Measurements from ENCODE around the gene AKR7A3. TPM values are rescaled to one million over a fixed set of nuclear protein-coding genes. Genes with fewer than 3 reads are reported as not detected.
"Not testable (repeated sequence)": the region's sequence is repeated elsewhere in the genome, so short reads cannot be mapped to it uniquely, and the experiment has no call there.

AKR7A3 gene
- total RNA-seq, 1 experiment from 2014 or later: 1.9 TPM

- no TSS peak for BruUV-seq (replicated peaks)
- Histone ChIP-seq H3K4me3 (ENCODE audit: low read depth, low read length, poor library complexity, severe bottlenecking) (no peak overlapping the region), H3K4me1 (ENCODE audit: insufficient read depth, low read length, poor library complexity, severe bottlenecking) (no peaks in the 10 kb centered on the region), H3K27ac (ENCODE audit: low read depth, low read length, poor library complexity, severe bottlenecking) (no peak overlapping the region), H3K27me3 (replicated peaks; ENCODE audit: insufficient read depth, low read depth, low read length, poor library complexity) (no peaks in the 10 kb centered on the region), H3K9me3 (ENCODE audit: low read depth, low read length, poor library complexity, severe bottlenecking) (no peaks in the 10 kb centered on the region), H3K36me3 (ENCODE audit: insufficient read depth, low read length, poor library complexity, severe bottlenecking) (peaks cover 53% of the 10 kb centered on the region)
- intact Hi-C loops (cut with micrococcal nuclease; ENCODE audit: unreplicated experiment): no loop called here
- TF ChIP-seq EZH2 (IDR thresholded peaks at IDR 0.05; ENCODE audit: borderline replicate concordance, low read depth, low read length, poor library complexity, severe bottlenecking): no peak
- no peak for TF ChIP-seq CTCF (conservative IDR thresholded peaks at IDR 0.05; ENCODE audit: low read depth, low read length)
- DNase-seq (ENCODE audit: low spot score): no peak
- POLR2A ChIA-PET (ENCODE audit: low non-redundant PET): no interaction called here
- CTCF ChIA-PET: no interaction called here
Measured at GRCh38 chr1:19260211-19261138, 28.1 kb downstream of the AKR7A3 start.

- Histone ChIP-seq H3K36me3 (ENCODE audit: insufficient read depth, low read length, poor library complexity, severe bottlenecking) (peaks cover 65% of the 10 kb centered on the region), H3K9me3 (ENCODE audit: low read depth, low read length, poor library complexity, severe bottlenecking) (no peaks in the 10 kb centered on the region), H3K27me3 (replicated peaks; ENCODE audit: insufficient read depth, low read depth, low read length, poor library complexity) (no peaks in the 10 kb centered on the region), H3K27ac (ENCODE audit: low read depth, low read length, poor library complexity, severe bottlenecking) (no peak overlapping the region), H3K4me1 (ENCODE audit: insufficient read depth, low read length, poor library complexity, severe bottlenecking) (peaks cover 7% of the 10 kb centered on the region), H3K4me3 (ENCODE audit: low read depth, low read length, poor library complexity, severe bottlenecking) (no peak overlapping the region)
- TF ChIP-seq CTCF (conservative IDR thresholded peaks at IDR 0.05; ENCODE audit: low read depth, low read length): no peak
- intact Hi-C loops (cut with micrococcal nuclease; ENCODE audit: unreplicated experiment): no loop called here
- CTCF ChIA-PET: no interaction called here
- DNase-seq (ENCODE audit: low spot score): no peak
- BruUV-seq (replicated peaks): no TSS peak
- POLR2A ChIA-PET (ENCODE audit: low non-redundant PET): no interaction called here
Measured at GRCh38 chr1:19258353-19258752, 30.2 kb downstream of the AKR7A3 start.

- peaks cover 65% of the 10 kb centered on the region for H3K36me3 ChIP-seq (ENCODE audit: insufficient read depth, low read length, poor library complexity, severe bottlenecking)
Measured at GRCh38 chr1:19257178-19257914, 31.2 kb downstream of the AKR7A3 start.

GRCh38 chr1:19256301-19256700 is 32.3 kb downstream of the AKR7A3 start:
- H3K4me3 ChIP-seq (ENCODE audit: low read depth, low read length, poor library complexity, severe bottlenecking); CTCF ChIA-PET; H3K27me3 ChIP-seq (replicated peaks; ENCODE audit: insufficient read depth, low read depth, low read length, poor library complexity); H3K9me3 ChIP-seq (ENCODE audit: low read depth, low read length, poor library complexity, severe bottlenecking); H3K27ac ChIP-seq (ENCODE audit: low read depth, low read length, poor library complexity, severe bottlenecking); BruUV-seq (replicated peaks); DNase-seq (ENCODE audit: low spot score); intact Hi-C loops (cut with micrococcal nuclease; ENCODE audit: unreplicated experiment): not testable (repeated sequence)
- POLR2A ChIA-PET (ENCODE audit: low non-redundant PET): interaction anchor here (0.6 kb wide), 1 partner anchor 349 kb away, joined by 3 read pairs; no protein-coding TSS in a partner anchor
- peaks cover 14% of the 10 kb centered on the region for H3K4me1 ChIP-seq (ENCODE audit: insufficient read depth, low read length, poor library complexity, severe bottlenecking)
- H3K36me3 ChIP-seq (ENCODE audit: insufficient read depth, low read length, poor library complexity, severe bottlenecking): peaks cover 65% of the 10 kb centered on the region

More at GRCh38 chr1:19257178-19257914, 31.2 kb downstream of the AKR7A3 start:
- Histone ChIP-seq H3K27ac (ENCODE audit: low read depth, low read length, poor library complexity, severe bottlenecking) (no peak overlapping the region), H3K27me3 (replicated peaks; ENCODE audit: insufficient read depth, low read depth, low read length, poor library complexity) (no peaks in the 10 kb centered on the region), H3K9me3 (ENCODE audit: low read depth, low read length, poor library complexity, severe bottlenecking) (no peaks in the 10 kb centered on the region), H3K4me3 (ENCODE audit: low read depth, low read length, poor library complexity, severe bottlenecking) (no peak overlapping the region), H3K4me1 (ENCODE audit: insufficient read depth, low read length, poor library complexity, severe bottlenecking) (peaks cover 14% of the 10 kb centered on the region)
- TF ChIP-seq CTCF (conservative IDR thresholded peaks at IDR 0.05; ENCODE audit: low read depth, low read length) (no peak), EZH2 (IDR thresholded peaks at IDR 0.05; ENCODE audit: borderline replicate concordance, low read depth, low read length, poor library complexity, severe bottlenecking) (no peak)
- no TSS peak for BruUV-seq (replicated peaks)
- DNase-seq (ENCODE audit: low spot score): no peak
- CTCF ChIA-PET: interaction anchor here (0.6 kb wide), 1 partner anchor 64 kb away, joined by 9 read pairs; no protein-coding TSS in a partner anchor
- POLR2A ChIA-PET (ENCODE audit: low non-redundant PET): no interaction called here
- intact Hi-C loops (cut with micrococcal nuclease; ENCODE audit: unreplicated experiment): no loop called here

Data from A673 (cell line).